K562 (cell line): ENCODE results near the gene TMEM185B. TPM values are rescaled to one million over a fixed set of nuclear protein-coding genes. Genes with fewer than 3 reads are reported as not detected.
A peak's percentile ranks its signal among the peaks of the same experiment; 100 is the strongest.

Source experiments
- ATAC-seq: fragments of 200-7000 bp; cut with Tn5 transposase; 3 replicates; pipeline ENCODE4 v1.9.1; 2020; ENCODE audit warnings: moderate library complexity
- BruUV-seq: library from RNA; stranded (reverse); fragments of 400-500 nt; replicated peaks from 2 replicates; lab custom pipeline; 2021; lab: Mats Ljungman, UMichigan
- CTCF ChIA-PET: fragments of 300-600 bp; formaldehyde crosslinking; extraction: SDS; loops from one replicate; lab custom pipeline; 2021; ENCODE audit warnings: low intra/inter-chr PET ratio; lab: Yijun Ruan, JAX
- POLR2A ChIA-PET: fragments of 300-600, 350-650 bp; sonication (Branson Sonifier 250); formaldehyde crosslinking; extraction: SDS; loops from one replicate; lab custom pipeline; 2021; ENCODE audit warnings: antibody characterized with exemption, inconsistent platforms; lab: Yijun Ruan, JAX
- DNase-seq, 4 experiments: peaks; one replicate each; pipeline versions ENCODE4 v3.0.0 to v3.0.0-alpha.2; 2011 to 2018; ENCODE audit warnings: low spot score in 3 of 4, mixed read lengths in 3 of 4; ENCODE audit errors: extremely low read depth in 1 of 4
- FAIRE-seq: peaks from 2 replicates; lab custom pipeline; 2011; peaks lifted over from hg19 to GRCh38; lab: Jason Lieb, UNC
- H2AFZ ChIP-seq: 2 replicates; pipeline ENCODE4 v1.6.0; 2011; ENCODE audit warnings: low read depth, low read length, control low read depth, inconsistent platforms
- H3K27ac ChIP-seq: fragments of 200-600 bp; 3 replicates; pipeline ENCODE4 v1.8.0; 2011; ENCODE audit warnings: low read depth, mild to moderate bottlenecking, control low read depth, inconsistent platforms, low read length, moderate library complexity, mixed read lengths; ENCODE audit errors: extremely low read depth
- H3K27me3 ChIP-seq, 2 experiments: fragments of 300-600 bp in 1 of 2; 2 replicates in 1 of 2; 3 replicates in 1 of 2; pipeline versions ENCODE4 v1.6.0 to v1.8.0; 2011; ENCODE audit warnings: inconsistent platforms in 2 of 2, low read length in 2 of 2, mild to moderate bottlenecking in 1 of 2, mixed read lengths in 1 of 2, moderate library complexity in 1 of 2; ENCODE audit not compliant: control insufficient read depth in 2 of 2, insufficient read depth in 2 of 2
- H3K36me3 ChIP-seq: fragments of 300-600 bp; 3 replicates; pipeline ENCODE4 v1.8.0; 2011; ENCODE audit warnings: mild to moderate bottlenecking, low read length, inconsistent platforms; ENCODE audit not compliant: control insufficient read depth, insufficient read depth
- H3K4me1 ChIP-seq, 2 experiments: fragments of 200-600 bp in 1 of 2; replicated peaks in 1 of 2; 2 replicates in 1 of 2; 3 replicates in 1 of 2; pipeline versions ENCODE4 v1.5.1 to v1.8.0; 2011; ENCODE audit warnings: inconsistent platforms in 2 of 2, low read length in 2 of 2, mild to moderate bottlenecking in 1 of 2, mixed read lengths in 1 of 2, moderate library complexity in 1 of 2; ENCODE audit not compliant: control insufficient read depth in 2 of 2, insufficient read depth in 2 of 2
- H3K4me2 ChIP-seq: 2 replicates; pipeline ENCODE4 v1.6.1; 2011; ENCODE audit warnings: low read length, control low read depth, inconsistent platforms, mixed read lengths; ENCODE audit not compliant: insufficient read depth
- H3K4me3 ChIP-seq: fragments of 200-600 bp; sonication (generic), shearing (Covaris generic); 2 replicates; pipeline ENCODE4 v1.5.1; 2016; ENCODE audit warnings: control low read depth, inconsistent platforms
- H3K79me2 ChIP-seq: fragments of 200-600 bp; 3 replicates; pipeline ENCODE4 v1.8.0; 2011; ENCODE audit warnings: low read length, inconsistent platforms; ENCODE audit not compliant: control insufficient read depth, insufficient read depth
- H3K9ac ChIP-seq, 2 experiments: 2 replicates each; pipeline versions ENCODE4 v1.6.0 to v1.6.1; 2011; ENCODE audit warnings: low read depth in 2 of 2, low read length in 2 of 2, control low read depth in 1 of 2, inconsistent platforms in 1 of 2, mild to moderate bottlenecking in 1 of 2, mixed read lengths in 1 of 2; ENCODE audit not compliant: insufficient read depth in 1 of 2
- H3K9me1 ChIP-seq: one replicate; pipeline ENCODE4 v1.6.0; 2011; ENCODE audit warnings: inconsistent platforms, mild to moderate bottlenecking, low read length, moderate library complexity; ENCODE audit not compliant: control insufficient read depth, insufficient read depth
- H3K9me3 ChIP-seq: replicated peaks from 2 replicates; pipeline ENCODE4 v1.5.1; 2011; ENCODE audit warnings: low read depth, low read length, inconsistent platforms; ENCODE audit not compliant: control insufficient read depth, insufficient read depth
- H4K20me1 ChIP-seq: replicated peaks from 2 replicates; pipeline ENCODE4 v1.6.1; 2011; ENCODE audit warnings: low read length, inconsistent platforms, mixed read lengths; ENCODE audit not compliant: control insufficient read depth, insufficient read depth
- LARP7 ChIP-seq: fragments of 450-650 bp; IDR thresholded peaks from 2 replicates; pipeline ENCODE4 v1.6.1; 2016
- MAX ChIP-seq: sonication (generic); formaldehyde crosslinking; IDR thresholded peaks from 2 replicates; pipeline ENCODE4 v1.9.0; 2022; ENCODE audit warnings: mild to moderate bottlenecking, missing genetic modification reagents
- NCOR1 ChIP-seq: fragments of 450-650 bp; IDR thresholded peaks from 2 replicates; pipeline ENCODE4 v1.6.1; 2016; ENCODE audit warnings: mild to moderate bottlenecking, moderate library complexity
- ZBTB11 ChIP-seq, 3 experiments: fragments of 200-800 bp in 1 of 3; fragments of 250-450 bp in 1 of 3; fragments of 450-650 bp in 1 of 3; sonication (Bioruptor Pico) in 1 of 3; sonication (Bioruptor generic) in 1 of 3; formaldehyde crosslinking in 1 of 3; IDR thresholded peaks; 2 replicates each; pipeline versions ENCODE4 v1.6.1 to v1.8.0; 2016 to 2022; ENCODE audit warnings: mild to moderate bottlenecking in 2 of 3, missing genetic modification characterization in 2 of 3, missing compliant biosample characterization in 1 of 3, moderate library complexity in 1 of 3
- WGBS: fragments of 100-300 bp; shearing (Covaris generic); methylation state at CpG from one replicate; pipeline ENCODE4 v1.1.6; 2016; ENCODE audit warnings: low coverage, mixed read lengths; ENCODE audit not compliant: insufficient coverage; ENCODE audit errors: missing lambda C conversion rate; 5-methylcytosine and 5-hydroxymethylcytosine counted together
- in situ Hi-C: fragments of 300-500 bp; cut with MboI; formaldehyde crosslinking; loops from 4 replicates; pipeline ENCODE4 v1.15.0; 2018; ENCODE audit warnings: inconsistent platforms, mixed read lengths
- intact Hi-C: fragments of 100-400 bp; cut with micrococcal nuclease; formaldehyde crosslinking; loops from 2 replicates; pipeline ENCODE4 v1.14.2; 2022
- polyA plus RNA-seq, 8 experiments: library from polyadenylated mRNA; depleted of rRNA in 4 of 8; stranded (reverse) in 5 of 8; unstranded in 3 of 8; fragments of >200 nt; fragmentation: Nextera tagmentation in 2 of 8; fragmentation: Illumina TruSeq in 1 of 8; extraction: Ambion mirVana in 2 of 8; extraction: Trizol in 1 of 8; gene quantifications; 2 replicates each; pipeline versions ENCODE4 v1.2.1 to v1.2.3, GENCODE V29; 2011 to 2014; ENCODE audit warnings: inconsistent platforms in 1 of 8, missing spikeins in 1 of 8
- total RNA-seq, 7 experiments: library from RNA; depleted of rRNA in 6 of 7; stranded (reverse); fragments of >200 nt in 6 of 7; fragmentation: Illumina TruSeq in 2 of 7; extraction: Trizol in 2 of 7; gene quantifications; 2 replicates each; pipeline versions ENCODE4 v1.2.1 to v1.2.3, GENCODE V29; 2011 to 2021; ENCODE audit warnings: low replicate concordance in 1 of 7

The TMEM185B gene
- total and polyA plus RNA-seq, 9 of the 15 experiments (the other 6 are each of a cell fraction or from before 2014, with no cell fraction given) = 2.9 to 28.2 (median 11.5) TPM

- peak overlapping the region; percentile 71; the same call in 1 of the 2 replicates for H2AFZ ChIP-seq
- peaks cover 25 to 49% of the 10 kb centered on the region in 2 experiments for H3K4me1 ChIP-seq
- peaks cover 14% of the 10 kb centered on the region for H4K20me1 ChIP-seq
- no peak overlapping the region for H3K4me3 ChIP-seq
- BruUV-seq = no TSS peak
- POLR2A ChIA-PET = interaction anchor here (0.6 to 3.3 kb wide), 3 partner anchors 11 to 823 kb away, joined by 3 to 15 read pairs (median 3); partner anchors contain the start of gene RALB
- H3K79me2 ChIP-seq = peaks cover 57% of the 10 kb centered on the region
- WGBS = 23% methylated on average over 2 of the region's 2 CpGs
- ATAC-seq (peak; percentile 34), DNase-seq (no peak), FAIRE-seq (no peak)
- peak overlapping the region; percentile 28 to 45; a peak in 2 of 4 replicates for H3K9ac ChIP-seq
- H3K27me3 ChIP-seq = no peaks in the 10 kb centered on the region
- peak overlapping the region; percentile 68; the same call in 2 of the 3 replicates for H3K27ac ChIP-seq
- intact Hi-C loops (no loop called here), in situ Hi-C loops (no loop called here)
- H3K4me2 ChIP-seq = peak overlapping the region; percentile 68
- H3K36me3 ChIP-seq = peaks cover 5% of the 10 kb centered on the region; the same call in 1 of the 3 replicates
- H3K9me1 ChIP-seq = no peaks in the 10 kb centered on the region
- TF ChIP-seq NCOR1 (no peak), ZBTB11 (CRISPR knock-in tag; IDR thresholded peaks at IDR 0.05) (peak in 1 of 3 experiments; percentile 3; a peak in 1 of 6 replicates), LARP7 (no peak), MAX (CRISPR knock-in tag) (peak; percentile 47; the same call in 1 of the 2 replicates)
- H3K9me3 ChIP-seq = no peaks in the 10 kb centered on the region
- CTCF ChIA-PET = no interaction called here
Measured at GRCh38 chr2:120262150-120262549, 39.0 kb upstream of the TMEM185B start.
